ENCODE data around the gene RAPGEF4. TPM values are rescaled to one million over a fixed set of nuclear protein-coding genes. Genes with fewer than 3 reads are reported as not detected.

RAPGEF4 gene
- total RNA-seq, 6 experiments from 2014 or later: 9.5 to 18.4 (median 14.7) TPM

DNA sequence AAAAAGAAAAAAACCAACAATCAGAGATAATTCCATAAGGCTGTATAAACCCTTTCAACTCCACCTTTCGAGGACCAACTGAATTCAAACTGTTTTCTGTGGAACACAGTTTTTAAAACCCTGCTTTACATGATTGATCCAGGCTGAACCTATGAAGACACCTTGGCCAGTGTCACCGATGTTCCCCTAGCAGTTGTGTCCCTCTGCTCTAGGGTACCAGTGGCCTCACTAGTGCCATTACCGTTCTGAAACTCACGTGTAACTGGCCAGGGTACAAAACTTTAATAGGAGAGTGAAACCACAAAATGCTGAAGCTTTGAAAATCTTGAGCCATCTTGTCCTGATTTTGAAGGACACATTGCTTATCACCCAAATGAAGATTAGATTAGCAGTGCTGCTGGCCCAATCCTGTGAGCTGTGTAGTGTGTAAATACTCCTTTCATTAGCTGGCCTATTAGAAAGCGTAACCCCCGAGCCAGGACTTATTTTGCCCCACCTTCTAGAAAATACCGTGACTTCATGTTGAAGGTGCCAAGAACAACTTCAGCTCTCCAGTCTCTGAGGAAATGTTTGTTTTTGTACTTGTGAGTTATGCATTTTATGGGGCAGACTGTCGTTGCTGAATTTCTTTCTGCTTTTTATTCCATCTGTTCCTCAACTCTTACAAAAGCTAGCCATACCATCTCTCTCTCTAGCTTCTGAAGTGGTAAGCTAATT is 192.2 kb downstream of the RAPGEF4 start:
- ATAC-seq: peak; percentile 76 to 84 (median 80)
- TF ChIP-seq, protein P1, sequence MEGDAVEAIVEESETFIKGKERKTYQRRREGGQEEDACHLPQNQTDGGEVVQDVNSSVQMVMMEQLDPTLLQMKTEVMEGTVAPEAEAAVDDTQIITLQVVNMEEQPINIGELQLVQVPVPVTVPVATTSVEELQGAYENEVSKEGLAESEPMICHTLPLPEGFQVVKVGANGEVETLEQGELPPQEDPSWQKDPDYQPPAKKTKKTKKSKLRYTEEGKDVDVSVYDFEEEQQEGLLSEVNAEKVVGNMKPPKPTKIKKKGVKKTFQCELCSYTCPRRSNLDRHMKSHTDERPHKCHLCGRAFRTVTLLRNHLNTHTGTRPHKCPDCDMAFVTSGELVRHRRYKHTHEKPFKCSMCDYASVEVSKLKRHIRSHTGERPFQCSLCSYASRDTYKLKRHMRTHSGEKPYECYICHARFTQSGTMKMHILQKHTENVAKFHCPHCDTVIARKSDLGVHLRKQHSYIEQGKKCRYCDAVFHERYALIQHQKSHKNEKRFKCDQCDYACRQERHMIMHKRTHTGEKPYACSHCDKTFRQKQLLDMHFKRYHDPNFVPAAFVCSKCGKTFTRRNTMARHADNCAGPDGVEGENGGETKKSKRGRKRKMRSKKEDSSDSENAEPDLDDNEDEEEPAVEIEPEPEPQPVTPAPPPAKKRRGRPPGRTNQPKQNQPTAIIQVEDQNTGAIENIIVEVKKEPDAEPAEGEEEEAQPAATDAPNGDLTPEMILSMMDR (IDR thresholded peaks at IDR 0.05): no peak
- TF ChIP-seq POLR2A (IDR thresholded peaks at IDR 0.05): no peak
- Histone ChIP-seq H3K27ac (peak overlapping the region; percentile 34 to 73 (median 61)), H3K27me3 (no peaks in the 10 kb centered on the region), H3K4me3 (peak overlapping the region in 2 of 3 donors; percentile 31), H3K4me1 (peaks cover 0 to 8% (median 0%) of the 10 kb centered on the region in 4 donors), H3K9me3 (no peaks in the 10 kb centered on the region), H3K36me3 (no peaks in the 10 kb centered on the region)
- intact Hi-C loops (cut with DNase I): no loop called here
- WGBS (ENCODE audit: insufficient coverage, low coverage, low lambda C conversion rate, missing lambda C conversion rate): 35% methylated on average over 8 of the region's 8 CpGs
- DNase-seq: no peak

DNA sequence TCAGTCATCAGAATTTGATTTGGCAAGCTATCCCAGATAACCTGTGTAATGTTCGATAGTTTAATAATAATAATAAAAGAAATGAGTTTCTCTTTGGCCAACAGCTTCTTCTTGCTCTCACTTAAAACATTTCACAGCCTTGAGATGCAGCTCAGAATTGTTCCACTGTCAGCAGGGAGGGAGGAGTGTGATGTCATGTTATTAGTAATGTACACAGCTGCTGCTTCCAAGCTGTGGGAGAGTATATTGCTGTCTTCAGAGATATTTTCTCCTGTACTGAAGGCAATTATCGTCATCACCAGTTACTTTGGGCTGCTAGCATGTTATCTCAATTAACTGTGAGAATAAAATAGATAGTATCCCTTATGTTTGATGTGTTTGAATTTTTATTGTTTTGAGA is 193.1 kb downstream of the RAPGEF4 start:
- TF ChIP-seq, protein P1 (IDR thresholded peaks at IDR 0.05): no peak
- TF ChIP-seq POLR2A (IDR thresholded peaks at IDR 0.05): no peak
- H3K36me3 ChIP-seq: no peaks in the 10 kb centered on the region
- intact Hi-C loops (cut with DNase I): no loop called here
- DNase-seq: no peak
- H3K4me1 ChIP-seq: peaks cover 0 to 14% (median 0%) of the 10 kb centered on the region in 4 donors
- no peaks in the 10 kb centered on the region for H3K27me3 ChIP-seq
- 41% methylated on average over 2 of the region's 2 CpGs for WGBS (ENCODE audit: insufficient coverage, low coverage, low lambda C conversion rate, missing lambda C conversion rate)
- peak overlapping the region; percentile 34 to 73 (median 61) for H3K27ac ChIP-seq
- peak in 3 of 4 donors; percentile 23 to 59 (median 31) for ATAC-seq
- peak overlapping the region in 2 of 3 donors; percentile 31 for H3K4me3 ChIP-seq
- no peaks in the 10 kb centered on the region for H3K9me3 ChIP-seq

DNA sequence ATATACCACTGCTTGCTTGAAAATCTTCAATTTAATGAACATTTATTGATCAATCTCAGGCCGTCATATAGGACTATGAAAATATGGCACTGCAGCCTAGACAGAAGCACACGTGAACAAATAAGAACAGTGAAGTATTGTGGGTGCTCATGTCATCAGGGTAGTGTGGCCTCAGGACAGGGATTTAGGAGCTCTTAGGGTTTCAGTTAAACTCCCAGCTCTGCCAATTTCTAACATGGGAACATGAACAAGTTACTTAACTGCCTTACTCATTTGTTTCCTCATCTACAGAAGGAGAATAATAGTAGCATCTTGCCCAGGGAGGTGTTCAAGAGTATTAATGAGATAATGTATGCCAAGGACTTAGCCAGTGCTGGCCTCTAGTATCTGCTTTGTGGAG is 194.0 kb downstream of the RAPGEF4 start:
- no peak for TF ChIP-seq POLR2A (IDR thresholded peaks at IDR 0.05)
- TF ChIP-seq, protein P1 (IDR thresholded peaks at IDR 0.05): no peak
- Histone ChIP-seq H3K9me3 (no peaks in the 10 kb centered on the region), H3K27ac (peak overlapping the region in 1 of 3 donors; percentile 73), H3K4me1 (peaks cover 0 to 16% (median under 1%) of the 10 kb centered on the region in 4 donors), H3K27me3 (no peaks in the 10 kb centered on the region), H3K4me3 (no peak overlapping the region), H3K36me3 (no peaks in the 10 kb centered on the region)
- intact Hi-C loops (cut with DNase I): loop anchor here (5.0 kb wide), 3 partner anchors 102 to 122 kb away; no protein-coding TSS in a partner anchor
- DNase-seq (no peak), ATAC-seq (no peak)
- 73% methylated on average over 2 of the region's 2 CpGs for WGBS (ENCODE audit: insufficient coverage, low coverage, low lambda C conversion rate, missing lambda C conversion rate)

DNA sequence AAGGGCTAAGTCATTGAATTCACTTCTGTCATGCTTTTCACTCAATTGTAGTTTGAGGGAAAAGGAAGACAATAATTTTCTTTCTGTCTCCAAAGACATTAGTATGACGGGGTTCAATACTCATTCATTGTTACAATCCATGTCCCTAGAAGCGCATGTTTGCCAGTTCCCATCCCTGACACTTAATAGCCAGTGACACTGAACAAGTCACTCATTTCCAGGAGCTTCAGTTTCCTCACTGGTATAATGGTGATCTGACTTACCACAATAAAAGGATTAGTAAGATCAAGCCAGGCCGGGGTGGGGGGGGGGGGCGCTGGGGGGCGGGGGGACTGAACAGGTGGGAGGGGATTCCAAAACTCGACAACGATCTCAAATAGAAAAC is 195.2 kb downstream of the RAPGEF4 start:
- Histone ChIP-seq H3K36me3 (no peaks in the 10 kb centered on the region), H3K4me1 (peaks cover 0 to 16% (median 3%) of the 10 kb centered on the region in 4 donors), H3K4me3 (no peak overlapping the region), H3K27ac (no peak overlapping the region), H3K27me3 (no peaks in the 10 kb centered on the region), H3K9me3 (no peaks in the 10 kb centered on the region)
- TF ChIP-seq, protein P1 (IDR thresholded peaks at IDR 0.05): no peak
- TF ChIP-seq POLR2A (IDR thresholded peaks at IDR 0.05): no peak
- intact Hi-C loops (cut with DNase I): loop anchor here (5.0 kb wide), 3 partner anchors 104 to 124 kb away; no protein-coding TSS in a partner anchor
- 42% methylated on average over 5 of the region's 7 CpGs for WGBS (ENCODE audit: insufficient coverage, low coverage, low lambda C conversion rate, missing lambda C conversion rate)
- DNase-seq (no peak), ATAC-seq (no peak)
